SK-N-SH treated with all-trans-retinoic acid at 6 μM for 48 hours (cell line): ENCODE data around the gene CDK14.
A peak's percentile ranks its signal among the peaks of the same experiment; 100 is the strongest.

Experiments
- ATAC-seq: fragments of 200-7000 bp; cut with Tn5 transposase; 3 replicates; pipeline ENCODE4 v1.9.1; 2020; ENCODE audit warnings: mild to moderate bottlenecking, moderate library complexity
- ARNTL ChIP-seq: fragments of 450-650 bp; formaldehyde crosslinking; IDR thresholded peaks from 2 replicates; pipeline ENCODE4 v1.5.0; 2020; ENCODE audit warnings: low read depth, mild to moderate bottlenecking, moderate library complexity, borderline replicate concordance
- BACH2 ChIP-seq: fragments of 250-450 bp; sonication (Bioruptor Pico); IDR thresholded peaks from 2 replicates; pipeline ENCODE4 v1.9.0; 2021; ENCODE audit warnings: mild to moderate bottlenecking, borderline replicate concordance
- CSDC2 ChIP-seq: fragments of 250-450 bp; sonication (Bioruptor Pico); IDR thresholded peaks from 2 replicates; pipeline ENCODE4 v1.5.0; 2020; ENCODE audit warnings: mild to moderate bottlenecking, moderate library complexity
- ESRRG ChIP-seq: fragments of 250-450 bp; sonication (Bioruptor Pico); IDR thresholded peaks from 2 replicates; pipeline ENCODE4 v1.6.1; 2021; ENCODE audit warnings: mild to moderate bottlenecking
- GLIS3 ChIP-seq: fragments of 250-450 bp; sonication (Bioruptor Pico); IDR thresholded peaks from 2 replicates; pipeline ENCODE4 v1.5.0; 2020; ENCODE audit warnings: mild to moderate bottlenecking, moderate library complexity
- ISL1 ChIP-seq: fragments of 250-450 bp; sonication (Bioruptor Pico); IDR thresholded peaks from 2 replicates; pipeline ENCODE4 v2.1.2; 2022; ENCODE audit warnings: mild to moderate bottlenecking, moderate library complexity
- PPARA ChIP-seq: fragments of 250-450 bp; sonication (Bioruptor Pico); IDR thresholded peaks from 2 replicates; pipeline ENCODE4 v1.5.0; 2020; ENCODE audit warnings: mild to moderate bottlenecking, borderline replicate concordance
- RARB ChIP-seq: fragments of 250-450 bp; sonication (Bioruptor Pico); IDR thresholded peaks from 2 replicates; pipeline ENCODE4 v1.8.0; 2021; ENCODE audit warnings: mild to moderate bottlenecking, moderate library complexity
- SNAI2 ChIP-seq: fragments of 250-450 bp; sonication (Bioruptor Pico); IDR thresholded peaks from 2 replicates; pipeline ENCODE4 v1.5.0; 2020; ENCODE audit warnings: mild to moderate bottlenecking, moderate library complexity
- TCF4 ChIP-seq: fragments of 250-450 bp; sonication (Bioruptor Pico); IDR thresholded peaks from 2 replicates; pipeline ENCODE4 v1.8.0; 2021; ENCODE audit warnings: mild to moderate bottlenecking, moderate library complexity, borderline replicate concordance
- TOX ChIP-seq: fragments of 250-450 bp; sonication (Bioruptor Pico); IDR thresholded peaks from 2 replicates; pipeline ENCODE4 v1.8.0; 2021; ENCODE audit warnings: mild to moderate bottlenecking, moderate library complexity, borderline replicate concordance
- ZC3H10 ChIP-seq: fragments of 250-450 bp; sonication (Bioruptor Pico); IDR thresholded peaks from 2 replicates; pipeline ENCODE4 v1.5.1; 2021; ENCODE audit warnings: mild to moderate bottlenecking, moderate library complexity
- ZFP3 ChIP-seq: fragments of 250-450 bp; sonication (Bioruptor Pico); IDR thresholded peaks from 2 replicates; pipeline ENCODE4 v1.5.0; 2020; ENCODE audit warnings: mild to moderate bottlenecking, moderate library complexity
- ZFP30 ChIP-seq: fragments of 450-650 bp; formaldehyde crosslinking; IDR thresholded peaks from 2 replicates; pipeline ENCODE4 v1.5.0; 2022; ENCODE audit warnings: mild to moderate bottlenecking, moderate library complexity
- ZNF565 ChIP-seq: fragments of 450-650 bp; formaldehyde crosslinking; conservative IDR thresholded peaks from 2 replicates; pipeline ENCODE4 v1.5.0; 2020; ENCODE audit warnings: low read depth, mild to moderate bottlenecking, moderate library complexity
- ZNF70 ChIP-seq: fragments of 450-650 bp; formaldehyde crosslinking; IDR thresholded peaks from 2 replicates; pipeline ENCODE4 v1.5.0; 2020; ENCODE audit warnings: mild to moderate bottlenecking, moderate library complexity
- ZNF8 ChIP-seq: fragments of 450-650 bp; formaldehyde crosslinking; IDR thresholded peaks from 2 replicates; pipeline ENCODE4 v1.5.0; 2020; ENCODE audit warnings: mild to moderate bottlenecking, moderate library complexity
- TF ChIP-seq, protein P1 (sequence below): fragments of 250-450 bp; sonication (Bioruptor Pico); IDR thresholded peaks from 2 replicates; pipeline ENCODE4 v1.8.0; 2021; ENCODE audit warnings: low read depth, mild to moderate bottlenecking, moderate library complexity, borderline replicate concordance
- TF ChIP-seq, protein P2 (sequence below): fragments of 250-450 bp; sonication (Bioruptor Pico); IDR thresholded peaks from 2 replicates; pipeline ENCODE4 v1.8.0; 2020; ENCODE audit warnings: mild to moderate bottlenecking, moderate library complexity, borderline replicate concordance
- TF ChIP-seq, protein P3 (sequence below): fragments of 250-450 bp; sonication (Bioruptor Pico); IDR thresholded peaks from 2 replicates; pipeline ENCODE4 v1.5.0; 2020; ENCODE audit warnings: mild to moderate bottlenecking, moderate library complexity
- TF ChIP-seq, protein P4 (sequence below): fragments of 250-450 bp; sonication (Bioruptor Pico); IDR thresholded peaks from 2 replicates; pipeline ENCODE4 v1.5.1; 2020; ENCODE audit warnings: low read depth, mild to moderate bottlenecking, moderate library complexity

The CDK14 gene

DNA sequence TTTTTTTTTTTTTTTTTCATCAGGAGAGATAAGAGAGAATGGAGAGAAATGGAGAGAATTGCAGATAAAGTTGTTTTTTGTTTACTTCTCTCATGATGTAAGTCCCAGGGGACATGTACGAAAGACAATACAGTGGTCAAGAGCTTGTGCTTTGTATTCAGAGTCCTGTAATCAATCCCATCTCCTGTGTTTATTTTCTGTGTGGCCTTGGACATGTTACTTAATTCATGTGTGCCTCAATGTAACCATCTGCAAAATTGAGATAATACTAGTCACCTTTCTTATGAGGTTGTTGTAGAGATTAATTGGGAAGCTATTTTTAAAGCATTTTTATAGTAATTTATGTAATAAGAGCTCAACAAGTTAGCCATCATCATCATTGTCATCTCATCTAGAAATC lies 117.5 kb downstream of the CDK14 start:
- no peak for ATAC-seq
- TF ChIP-seq ESRRG (CRISPR knock-in tag) (no peak), ZFP3 (no peak), BACH2 (CRISPR knock-in tag) (no peak), ZNF8 (CRISPR knock-in tag) (no peak), ZC3H10 (CRISPR knock-in tag) (no peak), ARNTL (no peak), ZNF565 (CRISPR knock-in tag) (no peak), PPARA (no peak), CSDC2 (CRISPR knock-in tag) (no peak), RARB (CRISPR knock-in tag) (no peak)
- TF ChIP-seq, protein P1, sequence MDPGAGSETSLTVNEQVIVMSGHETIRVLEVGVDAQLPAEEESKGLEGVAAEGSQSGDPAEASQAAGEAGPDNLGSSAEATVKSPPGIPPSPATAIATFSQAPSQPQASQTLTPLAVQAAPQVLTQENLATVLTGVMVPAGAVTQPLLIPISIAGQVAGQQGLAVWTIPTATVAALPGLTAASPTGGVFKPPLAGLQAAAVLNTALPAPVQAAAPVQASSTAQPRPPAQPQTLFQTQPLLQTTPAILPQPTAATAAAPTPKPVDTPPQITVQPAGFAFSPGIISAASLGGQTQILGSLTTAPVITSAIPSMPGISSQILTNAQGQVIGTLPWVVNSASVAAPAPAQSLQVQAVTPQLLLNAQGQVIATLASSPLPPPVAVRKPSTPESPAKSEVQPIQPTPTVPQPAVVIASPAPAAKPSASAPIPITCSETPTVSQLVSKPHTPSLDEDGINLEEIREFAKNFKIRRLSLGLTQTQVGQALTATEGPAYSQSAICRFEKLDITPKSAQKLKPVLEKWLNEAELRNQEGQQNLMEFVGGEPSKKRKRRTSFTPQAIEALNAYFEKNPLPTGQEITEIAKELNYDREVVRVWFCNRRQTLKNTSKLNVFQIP (CRISPR knock-in tag), result no peak
- TF ChIP-seq, protein P2, sequence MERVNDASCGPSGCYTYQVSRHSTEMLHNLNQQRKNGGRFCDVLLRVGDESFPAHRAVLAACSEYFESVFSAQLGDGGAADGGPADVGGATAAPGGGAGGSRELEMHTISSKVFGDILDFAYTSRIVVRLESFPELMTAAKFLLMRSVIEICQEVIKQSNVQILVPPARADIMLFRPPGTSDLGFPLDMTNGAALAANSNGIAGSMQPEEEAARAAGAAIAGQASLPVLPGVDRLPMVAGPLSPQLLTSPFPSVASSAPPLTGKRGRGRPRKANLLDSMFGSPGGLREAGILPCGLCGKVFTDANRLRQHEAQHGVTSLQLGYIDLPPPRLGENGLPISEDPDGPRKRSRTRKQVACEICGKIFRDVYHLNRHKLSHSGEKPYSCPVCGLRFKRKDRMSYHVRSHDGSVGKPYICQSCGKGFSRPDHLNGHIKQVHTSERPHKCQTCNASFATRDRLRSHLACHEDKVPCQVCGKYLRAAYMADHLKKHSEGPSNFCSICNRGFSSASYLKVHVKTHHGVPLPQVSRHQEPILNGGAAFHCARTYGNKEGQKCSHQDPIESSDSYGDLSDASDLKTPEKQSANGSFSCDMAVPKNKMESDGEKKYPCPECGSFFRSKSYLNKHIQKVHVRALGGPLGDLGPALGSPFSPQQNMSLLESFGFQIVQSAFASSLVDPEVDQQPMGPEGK (CRISPR knock-in tag), result no peak
- TF ChIP-seq, protein P3, sequence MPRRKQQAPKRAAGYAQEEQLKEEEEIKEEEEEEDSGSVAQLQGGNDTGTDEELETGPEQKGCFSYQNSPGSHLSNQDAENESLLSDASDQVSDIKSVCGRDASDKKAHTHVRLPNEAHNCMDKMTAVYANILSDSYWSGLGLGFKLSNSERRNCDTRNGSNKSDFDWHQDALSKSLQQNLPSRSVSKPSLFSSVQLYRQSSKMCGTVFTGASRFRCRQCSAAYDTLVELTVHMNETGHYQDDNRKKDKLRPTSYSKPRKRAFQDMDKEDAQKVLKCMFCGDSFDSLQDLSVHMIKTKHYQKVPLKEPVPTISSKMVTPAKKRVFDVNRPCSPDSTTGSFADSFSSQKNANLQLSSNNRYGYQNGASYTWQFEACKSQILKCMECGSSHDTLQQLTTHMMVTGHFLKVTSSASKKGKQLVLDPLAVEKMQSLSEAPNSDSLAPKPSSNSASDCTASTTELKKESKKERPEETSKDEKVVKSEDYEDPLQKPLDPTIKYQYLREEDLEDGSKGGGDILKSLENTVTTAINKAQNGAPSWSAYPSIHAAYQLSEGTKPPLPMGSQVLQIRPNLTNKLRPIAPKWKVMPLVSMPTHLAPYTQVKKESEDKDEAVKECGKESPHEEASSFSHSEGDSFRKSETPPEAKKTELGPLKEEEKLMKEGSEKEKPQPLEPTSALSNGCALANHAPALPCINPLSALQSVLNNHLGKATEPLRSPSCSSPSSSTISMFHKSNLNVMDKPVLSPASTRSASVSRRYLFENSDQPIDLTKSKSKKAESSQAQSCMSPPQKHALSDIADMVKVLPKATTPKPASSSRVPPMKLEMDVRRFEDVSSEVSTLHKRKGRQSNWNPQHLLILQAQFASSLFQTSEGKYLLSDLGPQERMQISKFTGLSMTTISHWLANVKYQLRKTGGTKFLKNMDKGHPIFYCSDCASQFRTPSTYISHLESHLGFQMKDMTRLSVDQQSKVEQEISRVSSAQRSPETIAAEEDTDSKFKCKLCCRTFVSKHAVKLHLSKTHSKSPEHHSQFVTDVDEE (CRISPR knock-in tag), result no peak
- TF ChIP-seq, all 23 proteins: peak for 0

DNA sequence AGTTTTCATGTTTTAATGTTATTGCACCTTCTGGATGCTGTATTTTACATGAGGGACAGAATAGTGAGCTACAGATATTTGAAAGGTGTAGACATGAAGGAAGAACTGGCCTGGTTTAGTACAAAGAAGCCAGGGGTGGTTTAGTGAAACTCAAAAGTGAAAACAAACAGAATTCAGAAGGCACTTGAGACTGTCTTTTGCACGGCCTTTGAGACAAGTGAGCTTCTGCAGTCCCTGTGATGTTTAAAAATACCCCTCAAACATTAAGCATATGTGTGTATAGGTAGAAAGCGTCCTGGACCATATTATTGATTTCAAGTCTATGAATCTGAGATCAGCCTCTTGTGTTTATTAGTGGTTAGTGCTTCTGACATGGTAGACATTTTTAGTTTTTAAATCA lies 118.9 kb downstream of the CDK14 start:
- TF ChIP-seq BACH2 (CRISPR knock-in tag) (no peak), PPARA (no peak), ZNF70 (CRISPR knock-in tag) (no peak)
- ATAC-seq, result no peak

DNA sequence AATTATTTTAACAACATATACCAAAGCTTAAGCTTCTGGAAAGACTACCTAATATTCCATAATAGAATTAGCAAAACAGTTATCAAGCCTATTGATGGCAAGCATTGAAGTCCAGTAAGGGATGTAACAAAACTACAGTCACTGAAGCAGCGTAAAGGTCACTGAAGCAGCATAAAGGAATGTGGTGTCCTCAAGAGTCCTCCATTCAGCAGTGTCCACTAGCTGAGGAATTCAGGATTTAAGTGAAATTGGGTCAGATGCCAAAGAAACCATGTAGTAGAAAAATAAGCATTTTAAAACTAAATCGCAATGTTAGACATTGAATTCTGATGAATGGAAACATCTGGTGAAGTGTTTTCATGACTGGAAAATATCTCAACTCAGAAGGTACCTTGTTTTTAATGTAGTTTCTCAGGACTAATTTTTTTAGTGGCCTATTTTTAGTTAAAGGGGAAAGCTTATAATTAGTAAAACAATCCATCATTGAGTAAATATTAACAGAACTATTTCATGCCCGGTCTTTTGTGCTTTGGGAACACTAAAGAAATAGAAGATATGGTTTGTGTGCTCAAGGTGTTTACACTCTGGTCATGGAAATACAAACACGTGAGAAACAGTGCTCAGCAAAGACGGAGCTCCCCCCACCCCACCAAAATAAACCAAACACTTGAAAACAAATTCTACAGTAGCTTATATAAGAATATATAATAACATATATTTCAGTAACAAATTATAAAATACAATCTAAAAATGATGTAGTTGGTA lies 121.4 kb downstream of the CDK14 start:
- TF ChIP-seq ZFP30 (CRISPR knock-in tag) (no peak), TCF4 (CRISPR knock-in tag) (no peak), ZNF565 (CRISPR knock-in tag) (no peak), RARB (CRISPR knock-in tag) (no peak), SNAI2 (no peak), PPARA (no peak), ISL1 (no peak), BACH2 (CRISPR knock-in tag) (no peak), ZNF8 (CRISPR knock-in tag) (no peak), GLIS3 (CRISPR knock-in tag) (no peak), ZC3H10 (CRISPR knock-in tag) (no peak)
- TF ChIP-seq, protein P1 (CRISPR knock-in tag), result no peak
- peak; percentile 42; the same call in 1 of the 3 replicates for ATAC-seq

DNA sequence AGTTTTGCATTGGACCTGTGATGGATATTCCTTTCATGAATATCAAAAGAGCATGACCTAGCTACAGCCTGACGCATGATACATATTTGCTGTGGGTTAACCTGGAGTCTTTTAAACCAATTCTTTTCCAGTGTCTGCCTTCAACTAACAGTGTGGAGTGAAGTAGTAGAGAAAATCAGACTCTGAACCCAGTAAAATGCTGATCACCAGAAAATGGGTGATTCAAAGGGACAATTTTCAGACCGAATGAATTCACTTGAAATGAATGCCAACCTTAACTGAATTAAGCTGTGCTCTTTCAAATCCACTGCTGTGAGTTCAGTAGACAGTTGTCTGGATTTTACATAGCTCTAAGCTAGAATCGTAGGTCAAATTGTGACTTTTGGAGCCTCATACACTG lies 123.0 kb downstream of the CDK14 start:
- ATAC-seq, result peak; percentile 66
- TF ChIP-seq, protein P4, sequence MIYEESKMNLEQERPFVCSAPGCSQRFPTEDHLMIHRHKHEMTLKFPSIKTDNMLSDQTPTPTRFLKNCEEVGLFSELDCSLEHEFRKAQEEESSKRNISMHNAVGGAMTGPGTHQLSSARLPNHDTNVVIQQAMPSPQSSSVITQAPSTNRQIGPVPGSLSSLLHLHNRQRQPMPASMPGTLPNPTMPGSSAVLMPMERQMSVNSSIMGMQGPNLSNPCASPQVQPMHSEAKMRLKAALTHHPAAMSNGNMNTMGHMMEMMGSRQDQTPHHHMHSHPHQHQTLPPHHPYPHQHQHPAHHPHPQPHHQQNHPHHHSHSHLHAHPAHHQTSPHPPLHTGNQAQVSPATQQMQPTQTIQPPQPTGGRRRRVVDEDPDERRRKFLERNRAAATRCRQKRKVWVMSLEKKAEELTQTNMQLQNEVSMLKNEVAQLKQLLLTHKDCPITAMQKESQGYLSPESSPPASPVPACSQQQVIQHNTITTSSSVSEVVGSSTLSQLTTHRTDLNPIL (CRISPR knock-in tag), result no peak
- TF ChIP-seq ZFP3 (no peak), ZNF8 (CRISPR knock-in tag) (no peak), TOX (CRISPR knock-in tag) (no peak), CSDC2 (CRISPR knock-in tag) (no peak), SNAI2 (no peak), RARB (CRISPR knock-in tag) (no peak)
- TF ChIP-seq, protein P3 (CRISPR knock-in tag), result no peak
- TF ChIP-seq, protein P2 (CRISPR knock-in tag), result no peak
